GM12878 (cell line): Measurements from ENCODE around the gene GATAD2B. TPM values are rescaled to one million over a fixed set of nuclear protein-coding genes. Genes with fewer than 3 reads are reported as not detected.

Experiments
- ATAC-seq: fragments of 200-7000 bp; cut with Tn5 transposase; 3 replicates; pipeline ENCODE4 v1.9.1; 2020; ENCODE audit warnings: mild to moderate bottlenecking, moderate library complexity
- BruUV-seq: library from RNA; stranded (reverse); fragments of 400-500 nt; replicated peaks from 2 replicates; lab custom pipeline; 2021; lab: Mats Ljungman, UMichigan
- CTCF ChIA-PET: fragments of 300-600 bp; sonication (Branson Sonifier 250); formaldehyde crosslinking; extraction: SDS; loops from one replicate; lab custom pipeline; 2021; ENCODE audit warnings: inconsistent platforms; lab: Yijun Ruan, JAX
- POLR2A ChIA-PET: fragments of 350-600 bp; formaldehyde crosslinking; extraction: SDS; loops from one replicate; lab custom pipeline; 2021; ENCODE audit warnings: inconsistent platforms; lab: Charles Lee
- RAD21 ChIA-PET: fragments of 300-600 bp; sonication (Branson Sonifier 250); formaldehyde crosslinking; loops from one replicate; lab custom pipeline; 2023; ENCODE audit warnings: antibody characterized with exemption; ENCODE audit not compliant: unreplicated experiment; lab: Charles Lee
- SMC1A ChIA-PET: fragments of 300-600 bp; sonication (Branson Sonifier 250); formaldehyde crosslinking; loops from one replicate; lab custom pipeline; 2023; ENCODE audit not compliant: unreplicated experiment, uncharacterized antibody; lab: Charles Lee
- DNase-seq: peaks from one replicate; pipeline ENCODE4 v3.0.0-alpha.2; 2011; ENCODE audit warnings: low read depth, low spot score
- FAIRE-seq: peaks from 3 replicates; lab custom pipeline; 2011; peaks lifted over from hg19 to GRCh38; lab: Jason Lieb, UNC
- H2AFZ ChIP-seq: 2 replicates; pipeline ENCODE4 v1.6.0; 2011; ENCODE audit warnings: low read depth, low read length, control low read depth; ENCODE audit not compliant: control insufficient read depth
- H3K27ac ChIP-seq: 2 replicates; pipeline ENCODE4 v1.5.1; 2011; ENCODE audit warnings: control low read depth; ENCODE audit not compliant: control insufficient read depth, insufficient read depth
- H3K27me3 ChIP-seq, 2 experiments: replicated peaks in 1 of 2; 2 replicates each; pipeline versions ENCODE4 v1.6.0 to v1.6.1; 2011; ENCODE audit warnings: low read length in 1 of 2; ENCODE audit not compliant: control insufficient read depth in 2 of 2, insufficient read depth in 2 of 2
- H3K36me3 ChIP-seq, 2 experiments: 2 replicates each; pipeline ENCODE4 v1.5.1; 2011; ENCODE audit warnings: low read length in 1 of 2; ENCODE audit not compliant: control insufficient read depth in 2 of 2, insufficient read depth in 2 of 2
- H3K4me1 ChIP-seq: 2 replicates; pipeline ENCODE4 v1.6.1; 2011; ENCODE audit warnings: mild to moderate bottlenecking, low read length, moderate library complexity, mixed read lengths; ENCODE audit not compliant: control insufficient read depth, insufficient read depth
- H3K4me2 ChIP-seq: 2 replicates; pipeline ENCODE4 v1.6.0; 2011; ENCODE audit warnings: control low read depth; ENCODE audit not compliant: control insufficient read depth, insufficient read depth
- H3K4me3 ChIP-seq: fragments of 200-600 bp; sonication (generic); 2 replicates; pipeline ENCODE4 v1.5.1; 2016
- H3K79me2 ChIP-seq: 2 replicates; pipeline ENCODE4 v1.6.0; 2011; ENCODE audit warnings: low read length; ENCODE audit not compliant: control insufficient read depth, insufficient read depth
- H3K9ac ChIP-seq: 2 replicates; pipeline ENCODE4 v1.8.0; 2011; ENCODE audit warnings: low read length, control low read depth, mixed read lengths; ENCODE audit not compliant: control insufficient read depth, insufficient read depth
- H3K9me3 ChIP-seq: replicated peaks from 3 replicates; pipeline ENCODE4 v1.5.1; 2011; ENCODE audit warnings: mild to moderate bottlenecking, low read length; ENCODE audit not compliant: control insufficient read depth, insufficient read depth
- H4K20me1 ChIP-seq: 2 replicates; pipeline ENCODE4 v1.6.0; 2011; ENCODE audit not compliant: control insufficient read depth, insufficient read depth
- CREM ChIP-seq: IDR thresholded peaks from 2 replicates; pipeline ENCODE4 v1.6.1; 2014; ENCODE audit warnings: antibody characterized with exemption, low read depth
- E4F1 ChIP-seq: fragments of 450-650 bp; IDR thresholded peaks from 2 replicates; pipeline ENCODE4 v1.6.1; 2018; ENCODE audit warnings: borderline replicate concordance, mild to moderate bottlenecking; ENCODE audit not compliant: partially characterized antibody
- MTA3 ChIP-seq: IDR thresholded peaks from 2 replicates; pipeline ENCODE4 v1.6.1; 2012; ENCODE audit warnings: low read length, inconsistent platforms, borderline replicate concordance
- WGBS: methylation state at CpG from one replicate; pipeline ENCODE4 v1.1.6; 2016; ENCODE audit warnings: low lambda C conversion rate; ENCODE audit not compliant: insufficient replicate concordance, insufficient coverage; ENCODE audit errors: missing lambda C conversion rate; 5-methylcytosine and 5-hydroxymethylcytosine counted together
- in situ Hi-C: fragments of 300-500 bp; cut with MboI; formaldehyde crosslinking; loops from 9 replicates; pipeline ENCODE4 v1.14.3; 2018; ENCODE audit warnings: mixed read lengths
- intact Hi-C: fragments of 100-400 bp; cut with micrococcal nuclease; formaldehyde crosslinking; loops from one replicate; pipeline ENCODE4 v1.14.2; 2022; ENCODE audit not compliant: unreplicated experiment
- polyA plus RNA-seq, 11 experiments: library from polyadenylated mRNA; depleted of rRNA in 4 of 11; unstranded in 6 of 11; stranded (reverse) in 5 of 11; fragments of >200 nt; fragmentation: Nextera tagmentation in 4 of 11; fragmentation: Illumina TruSeq in 1 of 11; extraction: Ambion mirVana in 4 of 11; extraction: Trizol in 1 of 11; gene quantifications; 1 replicate in 1 of 11; 2 replicates in 10 of 11; pipeline versions ENCODE4 v1.2.1 to v1.2.3, GENCODE V29; 2011 to 2016; ENCODE audit warnings: inconsistent platforms in 2 of 11, missing spikeins in 2 of 11, low read depth in 1 of 11
- total RNA-seq, 4 experiments: library from RNA; depleted of rRNA in 3 of 4; stranded (reverse); fragments of >200 nt in 3 of 4; fragmentation: Illumina TruSeq in 1 of 4; extraction: Trizol in 1 of 4; gene quantifications; 2 replicates each; pipeline versions ENCODE4 v1.2.1 to v1.2.3, GENCODE V29; 2013 to 2021

GATAD2B gene
- total and polyA plus RNA-seq, 10 of the 15 experiments (the other 5 are each of a cell fraction or from before 2014, with no cell fraction given), result 2.4 to 63.1 (median 8.7) TPM

GRCh38 chr1:153841463-153841994 lies 81.2 kb downstream of the GATAD2B start:
- H4K20me1 ChIP-seq, result no peaks in the 10 kb centered on the region
- no peak overlapping the region for H3K9ac ChIP-seq
- no peak overlapping the region for H3K4me3 ChIP-seq
- DNase-seq, result no peak
- ChIA-PET SMC1A (interaction anchor here (0.6 to 1.7 kb wide), 10 partner anchors 8 to 511 kb away, joined by 3 to 10 read pairs (median 4); no protein-coding TSS in a partner anchor), RAD21 (interaction anchor here (0.6 to 2.8 kb wide), 9 partner anchors 10 to 145 kb away, joined by 3 to 19 read pairs (median 3); partner anchors contain the start of genes DENND4B, GATAD2B and JTB), POLR2A (interaction anchor here (1.0 to 4.5 kb wide), 4 partner anchors 13 to 88 kb away, joined by 3 to 33 read pairs (median 6); no protein-coding TSS in a partner anchor), CTCF (interaction anchor here (0.7 to 1.9 kb wide), 4 partner anchors 11 to 105 kb away, joined by 3 to 8 read pairs (median 5); partner anchors contain the start of gene DENND4B)
- peaks cover 0 to 1% of the 10 kb centered on the region in 2 experiments; a peak in 1 of 4 replicates for H3K36me3 ChIP-seq
- TF ChIP-seq MTA3, result 0 out of 2 replicates have a peak, but pooled peaks have one; percentile 17
- TF ChIP-seq E4F1, result no peak
- TF ChIP-seq CREM, result 0 out of 2 replicates have a peak, but pooled peaks have one; percentile 8
- BruUV-seq, result no TSS peak
- 30% methylated on average over 3 of the region's 3 CpGs for WGBS
- peaks cover 28% of the 10 kb centered on the region for H3K4me1 ChIP-seq
- peak overlapping the region; percentile 39 for H3K27ac ChIP-seq
- H3K27me3 ChIP-seq, result no peaks in the 10 kb centered on the region
- intact Hi-C loops (loop anchor here (5.0 kb wide), 1 partner anchor 81 kb away; the partner anchor contains the start of gene GATAD2B), in situ Hi-C loops (no loop called here)
- no peak overlapping the region for H2AFZ ChIP-seq
- no peaks in the 10 kb centered on the region; the same call in 2 of the 3 replicates for H3K9me3 ChIP-seq
- peak overlapping the region; percentile 2; the same call in 1 of the 2 replicates for H3K4me2 ChIP-seq
- no peak for FAIRE-seq
- ATAC-seq, result no peak
- peaks cover 32% of the 10 kb centered on the region for H3K79me2 ChIP-seq
